KMS-11 (cell line): ENCODE data around the gene TMEM94.
"Not testable (repeated sequence)": the region's sequence is repeated elsewhere in the genome, so short reads cannot be mapped to it uniquely, and the experiment has no call there.

Source experiments
- H2AFZ ChIP-seq: fragments of 200-600 bp; sonication (generic); 2 replicates; pipeline ENCODE4 v1.6.1; 2016; ENCODE audit warnings: antibody characterized with exemption, mixed run types, low read depth
- H3K27ac ChIP-seq: fragments of 200-600 bp; sonication (generic); 2 replicates; pipeline ENCODE4 v1.6.1; 2016; ENCODE audit warnings: mild to moderate bottlenecking, mixed run types
- H3K27me3 ChIP-seq: fragments of 200-600 bp; sonication (generic); 2 replicates; pipeline ENCODE4 v1.6.1; 2017; ENCODE audit warnings: mild to moderate bottlenecking, low read depth, mixed run types, moderate library complexity; ENCODE audit not compliant: insufficient read depth
- H3K36me3 ChIP-seq: fragments of 200-600 bp; sonication (generic); 2 replicates; pipeline ENCODE4 v1.6.1; 2017; ENCODE audit warnings: mild to moderate bottlenecking, mixed run types; ENCODE audit not compliant: insufficient read depth
- H3K4me1 ChIP-seq: fragments of 200-600 bp; sonication (generic); 2 replicates; pipeline ENCODE4 v1.6.1; 2016; ENCODE audit warnings: mild to moderate bottlenecking, low read depth, mixed run types; ENCODE audit not compliant: poor library complexity, severe bottlenecking
- H3K4me2 ChIP-seq: fragments of 200-600 bp; sonication (generic); 2 replicates; pipeline ENCODE4 v1.7.0; 2016; ENCODE audit warnings: mild to moderate bottlenecking, mixed run types
- H3K4me3 ChIP-seq: fragments of 200-600 bp; sonication (generic); IDR thresholded peaks from 2 replicates; pipeline ENCODE4 v1.6.1; 2017; ENCODE audit warnings: low read depth, low read length, mixed read lengths; ENCODE audit not compliant: insufficient read depth
- H3K79me2 ChIP-seq: fragments of 200-600 bp; sonication (generic); 2 replicates; pipeline ENCODE4 v1.6.1; 2016; ENCODE audit warnings: low read depth, mixed run types; ENCODE audit not compliant: insufficient read depth
- H3K9ac ChIP-seq: fragments of 200-600 bp; sonication (generic); 2 replicates; pipeline ENCODE4 v1.6.1; 2016; ENCODE audit warnings: mild to moderate bottlenecking, mixed run types
- H4K20me1 ChIP-seq: fragments of 200-600 bp; sonication (generic); 2 replicates; pipeline ENCODE4 v1.6.1; 2016; ENCODE audit warnings: mild to moderate bottlenecking, mixed run types; ENCODE audit not compliant: insufficient read depth
- CTCF ChIP-seq: fragments of 200-600 bp; sonication (generic); conservative IDR thresholded peaks from 2 replicates; pipeline ENCODE4 v1.6.1; 2017; ENCODE audit warnings: low read depth, mild to moderate bottlenecking, antibody characterized with exemption, low read length, moderate library complexity, mixed read lengths

The TMEM94 gene

GRCh38 chr17:75433218-75433783 is 23.1 kb upstream of the TMEM94 start:
- no peak for TF ChIP-seq CTCF
- no peak overlapping the region for H3K4me2 ChIP-seq

GRCh38 chr17:75434433-75434832 is 22.0 kb upstream of the TMEM94 start:
- not testable (repeated sequence) for H3K4me1 ChIP-seq, H3K36me3 ChIP-seq, H3K4me2 ChIP-seq, H2AFZ ChIP-seq, H3K79me2 ChIP-seq, H4K20me1 ChIP-seq, H3K9ac ChIP-seq, H3K27me3 ChIP-seq, H3K27ac ChIP-seq, H3K4me3 ChIP-seq

More at GRCh38 chr17:75433218-75433783, 23.1 kb upstream of the TMEM94 start:
- H3K36me3 ChIP-seq: no peaks in the 10 kb centered on the region
- no peaks in the 10 kb centered on the region for H3K79me2 ChIP-seq
- no peaks in the 10 kb centered on the region for H3K27me3 ChIP-seq
- no peak overlapping the region for H3K27ac ChIP-seq
- H3K9ac ChIP-seq: no peak overlapping the region
- H2AFZ ChIP-seq: no peak overlapping the region
- H3K4me3 ChIP-seq: no peak overlapping the region
- no peaks in the 10 kb centered on the region for H3K4me1 ChIP-seq
- no peaks in the 10 kb centered on the region for H4K20me1 ChIP-seq

GRCh38 chr17:75437404-75437803 is 19.0 kb upstream of the TMEM94 start:
- H3K4me3 ChIP-seq, H3K4me1 ChIP-seq, H3K27me3 ChIP-seq, H2AFZ ChIP-seq, H3K36me3 ChIP-seq, H4K20me1 ChIP-seq, H3K27ac ChIP-seq, H3K79me2 ChIP-seq, H3K4me2 ChIP-seq, H3K9ac ChIP-seq: not testable (repeated sequence)

GRCh38 chr17:75439287-75439686 is 17.1 kb upstream of the TMEM94 start:
- Histone ChIP-seq H3K4me1 (no peaks in the 10 kb centered on the region), H3K4me3 (no peak overlapping the region), H4K20me1 (no peaks in the 10 kb centered on the region), H3K9ac (no peak overlapping the region), H3K36me3 (no peaks in the 10 kb centered on the region), H2AFZ (no peak overlapping the region), H3K4me2 (no peak overlapping the region), H3K27me3 (no peaks in the 10 kb centered on the region), H3K27ac (no peak overlapping the region), H3K79me2 (no peaks in the 10 kb centered on the region)
- no peak for TF ChIP-seq CTCF

- H3K27ac ChIP-seq: no peak overlapping the region
- H3K27me3 ChIP-seq: no peaks in the 10 kb centered on the region
- H4K20me1 ChIP-seq: no peaks in the 10 kb centered on the region
- no peak overlapping the region for H3K4me2 ChIP-seq
- no peak overlapping the region for H2AFZ ChIP-seq
- H3K79me2 ChIP-seq: no peaks in the 10 kb centered on the region
- no peaks in the 10 kb centered on the region for H3K4me1 ChIP-seq
- no peak for TF ChIP-seq CTCF
- H3K36me3 ChIP-seq: no peaks in the 10 kb centered on the region
- H3K4me3 ChIP-seq: no peak overlapping the region
- no peak overlapping the region for H3K9ac ChIP-seq
Observed at GRCh38 chr17:75440738-75441448, 15.5 kb upstream of the TMEM94 start.
